HG03439 (cell line): ENCODE measurements around the gene C1orf185.
"Not testable (repeated sequence)": the region's sequence is repeated elsewhere in the genome, so short reads cannot be mapped to it uniquely, and the experiment has no call there.

ENCODE experiments used
- ATAC-seq: cut with Tn5 transposase; IDR thresholded peaks from one replicate; pipeline ENCODE4 v1.9.1; 2021; ENCODE audit warnings: mild to moderate bottlenecking, moderate library complexity; ENCODE audit not compliant: unreplicated experiment

The C1orf185 gene

GRCh38 chr1:51101976-51102375 lies at the start of gene C1orf185:
C1orf185 (plus strand) TSS chr1:51102228; CDS start chr1:51102234, 6 bp downstream.
- ATAC-seq = no peak

- ATAC-seq = no peak
Measured at GRCh38 chr1:51058858-51059257, 43.2 kb upstream of the C1orf185 start.

GRCh38 chr1:51061231-51061918 lies 40.7 kb upstream of the C1orf185 start:
- ATAC-seq = no peak

- ATAC-seq = no peak
Measured at GRCh38 chr1:51063121-51063520, 38.9 kb upstream of the C1orf185 start.

- ATAC-seq = no peak
Measured at GRCh38 chr1:51070011-51070410, 32.0 kb upstream of the C1orf185 start.

GRCh38 chr1:51070640-51071039 lies 31.4 kb upstream of the C1orf185 start:
- no peak for ATAC-seq

GRCh38 chr1:51071291-51072042 lies 30.6 kb upstream of the C1orf185 start:
- ATAC-seq = no peak

- no peak for ATAC-seq
Measured at GRCh38 chr1:51072043-51072439, 30.0 kb upstream of the C1orf185 start.

- ATAC-seq = no peak
Measured at GRCh38 chr1:51072651-51073050, 29.4 kb upstream of the C1orf185 start.

GRCh38 chr1:51073456-51073855 lies 28.6 kb upstream of the C1orf185 start:
- no peak for ATAC-seq

- ATAC-seq = no peak
Measured at GRCh38 chr1:51086496-51087271, 15.3 kb upstream of the C1orf185 start.

GRCh38 chr1:51088474-51088873 lies 13.6 kb upstream of the C1orf185 start:
- no peak for ATAC-seq

GRCh38 chr1:51093581-51093980 lies 8.4 kb upstream of the C1orf185 start:
- ATAC-seq = no peak

- ATAC-seq = no peak
Measured at GRCh38 chr1:51097171-51097570, 4.9 kb upstream of the C1orf185 start.

GRCh38 chr1:51100264-51100880 lies 1.7 kb upstream of the C1orf185 start:
- peak; percentile 83 for ATAC-seq

GRCh38 chr1:51114137-51114536 lies 12.1 kb downstream of the C1orf185 start:
- ATAC-seq = no peak

- ATAC-seq = no peak
Measured at GRCh38 chr1:51115714-51116404, 13.8 kb downstream of the C1orf185 start.

GRCh38 chr1:51119331-51119730 lies 17.3 kb downstream of the C1orf185 start:
- ATAC-seq = no peak

- ATAC-seq = no peak
Measured at GRCh38 chr1:51120629-51121028, 18.6 kb downstream of the C1orf185 start.

- ATAC-seq = not testable (repeated sequence)
Measured at GRCh38 chr1:51127152-51127551, 25.1 kb downstream of the C1orf185 start.

GRCh38 chr1:51131185-51131584 lies 29.2 kb downstream of the C1orf185 start:
- no peak for ATAC-seq
